Uterus (tissue), 4 donors: ENCODE data around the gene MSH2. TPM values are rescaled to one million over a fixed set of nuclear protein-coding genes. Genes with fewer than 3 reads are reported as not detected.
"Not testable (repeated sequence)": the region's sequence is repeated elsewhere in the genome, so short reads cannot be mapped to it uniquely, and the experiment has no call there.

Experiments used
- DNase-seq, 2 donors: peaks; one replicate each; pipeline ENCODE4 v3.0.0-alpha.2; 2019 to 2020
- H3K27ac ChIP-seq, 2 donors: fragments of 200-600 bp; sonication (generic); 1 replicate in 1 of 2; 2 replicates in 1 of 2; pipeline ENCODE4 v1.5.1; 2016 to 2018
- H3K27me3 ChIP-seq, 2 donors: fragments of 200-600 bp; sonication (generic); one replicate each; pipeline ENCODE4 v1.5.1; 2018 to 2019; ENCODE audit warnings: control low read depth in 1 of 2
- H3K36me3 ChIP-seq, 2 donors: fragments of 200-600 bp; sonication (generic); one replicate each; pipeline ENCODE4 v1.5.1; 2019; ENCODE audit warnings: control low read depth in 1 of 2
- H3K4me1 ChIP-seq, 2 donors: fragments of 200-600 bp; sonication (generic); one replicate each; pipeline ENCODE4 v1.5.1; 2018 to 2019; ENCODE audit warnings: control low read depth in 1 of 2
- H3K4me3 ChIP-seq, 2 donors: fragments of 200-600 bp; sonication (generic); 1 replicate in 1 of 2; 2 replicates in 1 of 2; pipeline ENCODE4 v1.5.1; 2018 to 2019; ENCODE audit warnings: mild to moderate bottlenecking in 1 of 2
- H3K9me3 ChIP-seq, 2 donors: fragments of 200-600 bp; sonication (generic); one replicate each; pipeline ENCODE4 v1.5.1; 2019; ENCODE audit warnings: control low read depth in 1 of 2
- CTCF ChIP-seq, 4 experiments: fragments of 200-600 bp in 2 of 4; fragments of 450-650 bp in 2 of 4; sonication (generic) in 2 of 4; IDR thresholded peaks; one replicate each; pipeline ENCODE4 v1.5.1; 2016 to 2019; ENCODE audit warnings: antibody characterized with exemption in 4 of 4, mild to moderate bottlenecking in 2 of 4, moderate library complexity in 1 of 4
- POLR2A ChIP-seq, 2 donors: fragments of 450-650 bp; IDR thresholded peaks; one replicate each; pipeline ENCODE4 v1.6.1; 2016; ENCODE audit warnings: antibody characterized with exemption in 2 of 2, mild to moderate bottlenecking in 1 of 2, moderate library complexity in 1 of 2
- intact Hi-C: fragments of 100-400 bp; cut with DNase I; formaldehyde crosslinking; loops from one replicate; pipeline ENCODE4 v1.15.1; 2023; ENCODE audit warnings: low total_unique reads
- total RNA-seq, 4 donors: library from RNA; depleted of rRNA in 3 of 4; stranded (reverse); fragments of >200 nt in 3 of 4; gene quantifications; one replicate each; pipeline versions ENCODE4 v1.1.0 to v1.2.4, GENCODE V29; 2014 to 2023
- donor health status: DM: yes; HTN: yes; CAD: no.

MSH2 gene
- total RNA-seq, 4 donors from 2014 or later = 13.5 to 76.7 (median 24.6) TPM

GRCh38 chr2:47422560-47422959 is 19.6 kb downstream of the MSH2 start:
- intact Hi-C loops = no loop called here
- no peaks in the 10 kb centered on the region for H3K36me3 ChIP-seq

GRCh38 chr2:47426786-47427185 is 23.8 kb downstream of the MSH2 start:
- Histone ChIP-seq H3K4me1 (no peaks in the 10 kb centered on the region), H3K4me3 (no peak overlapping the region), H3K36me3 (no peaks in the 10 kb centered on the region), H3K9me3 (no peaks in the 10 kb centered on the region), H3K27ac (no peak overlapping the region), H3K27me3 (no peaks in the 10 kb centered on the region)
- no peak for DNase-seq
- TF ChIP-seq CTCF (IDR thresholded peaks at IDR 0.05) = no peak
- no peak for TF ChIP-seq POLR2A (IDR thresholded peaks at IDR 0.05)
- intact Hi-C loops = no loop called here

More at GRCh38 chr2:47422560-47422959, 19.6 kb downstream of the MSH2 start:
- Histone ChIP-seq H3K27ac (no peak overlapping the region), H3K4me3 (no peak overlapping the region), H3K9me3 (no peaks in the 10 kb centered on the region), H3K27me3 (no peaks in the 10 kb centered on the region), H3K4me1 (no peaks in the 10 kb centered on the region)
- no peak for DNase-seq
- TF ChIP-seq POLR2A (IDR thresholded peaks at IDR 0.05) = no peak
- TF ChIP-seq CTCF (IDR thresholded peaks at IDR 0.05) = no peak

GRCh38 chr2:47429795-47430194 is 26.8 kb downstream of the MSH2 start:
- intact Hi-C loops = no loop called here
- Histone ChIP-seq H3K4me1 (no peaks in the 10 kb centered on the region), H3K4me3 (no peak overlapping the region), H3K27me3 (no peaks in the 10 kb centered on the region), H3K9me3 (no peaks in the 10 kb centered on the region), H3K27ac (no peak overlapping the region), H3K36me3 (no peaks in the 10 kb centered on the region)
- DNase-seq = no peak
- TF ChIP-seq POLR2A (IDR thresholded peaks at IDR 0.05) = no peak
- TF ChIP-seq CTCF (IDR thresholded peaks at IDR 0.05) = no peak

GRCh38 chr2:47433006-47433405 is 30.1 kb downstream of the MSH2 start:
- DNase-seq, H3K4me3 ChIP-seq, H3K4me1 ChIP-seq, intact Hi-C loops, H3K27me3 ChIP-seq, H3K9me3 ChIP-seq, H3K27ac ChIP-seq, H3K36me3 ChIP-seq: not testable (repeated sequence)

- H3K27me3 ChIP-seq, DNase-seq, intact Hi-C loops, H3K27ac ChIP-seq, H3K4me1 ChIP-seq, H3K36me3 ChIP-seq, H3K9me3 ChIP-seq, H3K4me3 ChIP-seq: not testable (repeated sequence)
These were observed 30.5 kb downstream of the MSH2 start for GRCh38 chr2:47433445-47433844.

GRCh38 chr2:47437287-47437686 is 34.3 kb downstream of the MSH2 start:
- DNase-seq = no peak
- intact Hi-C loops = loop anchor here (5.0 kb wide), 1 partner anchor 330 kb away; no protein-coding TSS in a partner anchor
- no peak overlapping the region for H3K4me3 ChIP-seq
- H3K27ac ChIP-seq = no peak overlapping the region
- no peaks in the 10 kb centered on the region for H3K4me1 ChIP-seq
- H3K36me3 ChIP-seq = no peaks in the 10 kb centered on the region
- TF ChIP-seq CTCF (IDR thresholded peaks at IDR 0.05) (peak in 3 of 4 experiments; percentile 44 to 61 (median 60)), POLR2A (IDR thresholded peaks at IDR 0.05) (no peak)
- H3K27me3 ChIP-seq = no peaks in the 10 kb centered on the region
- H3K9me3 ChIP-seq = no peaks in the 10 kb centered on the region
